HG03280 (cell line): Measurements from ENCODE around the gene ETV6.

ENCODE experiments used
- ATAC-seq: cut with Tn5 transposase; IDR thresholded peaks from one replicate; pipeline ENCODE4 v1.9.1; 2021; ENCODE audit warnings: mild to moderate bottlenecking, moderate library complexity; ENCODE audit not compliant: unreplicated experiment

The ETV6 gene

GRCh38 chr12:11689591-11690186 lies 40.2 kb downstream of the ETV6 start:
- no peak for ATAC-seq

- no peak for ATAC-seq
These were observed 43.6 kb downstream of the ETV6 start for GRCh38 chr12:11693067-11693466.

GRCh38 chr12:11693601-11694000 lies 44.1 kb downstream of the ETV6 start:
- ATAC-seq = no peak

- ATAC-seq = no peak
These were observed 45.1 kb downstream of the ETV6 start for GRCh38 chr12:11694528-11694927.

- ATAC-seq = no peak
These were observed 45.8 kb downstream of the ETV6 start for GRCh38 chr12:11695321-11695720.

- no peak for ATAC-seq
These were observed 46.6 kb downstream of the ETV6 start for GRCh38 chr12:11696084-11696483.

GRCh38 chr12:11697131-11697530 lies 47.7 kb downstream of the ETV6 start:
- no peak for ATAC-seq

- no peak for ATAC-seq
These were observed 48.4 kb downstream of the ETV6 start for GRCh38 chr12:11697670-11698387.

- no peak for ATAC-seq
These were observed 49.3 kb downstream of the ETV6 start for GRCh38 chr12:11698729-11699128.

GRCh38 chr12:11701433-11701832 lies 52.0 kb downstream of the ETV6 start:
- ATAC-seq = no peak

- ATAC-seq = peak; percentile 54
These were observed 53.5 kb downstream of the ETV6 start for GRCh38 chr12:11702959-11703358.

GRCh38 chr12:11703378-11703777 lies 53.9 kb downstream of the ETV6 start:
- no peak for ATAC-seq

GRCh38 chr12:11704089-11704488 lies 54.6 kb downstream of the ETV6 start:
- no peak for ATAC-seq

GRCh38 chr12:11705010-11705409 lies 55.5 kb downstream of the ETV6 start:
- no peak for ATAC-seq

- ATAC-seq = no peak
These were observed 57.3 kb downstream of the ETV6 start for GRCh38 chr12:11706509-11707379.

- no peak for ATAC-seq
These were observed 58.1 kb downstream of the ETV6 start for GRCh38 chr12:11707535-11707934.

GRCh38 chr12:11709513-11709912 lies 60.0 kb downstream of the ETV6 start:
- no peak for ATAC-seq

GRCh38 chr12:11710431-11710830 lies 61.0 kb downstream of the ETV6 start:
- ATAC-seq = no peak

- ATAC-seq = no peak
These were observed 61.4 kb downstream of the ETV6 start for GRCh38 chr12:11710906-11711305.

GRCh38 chr12:11711651-11712327 lies 62.3 kb downstream of the ETV6 start:
- no peak for ATAC-seq

GRCh38 chr12:11712491-11712890 lies 63.0 kb downstream of the ETV6 start:
- ATAC-seq = no peak
